GM12878 (cell line): ENCODE results near the gene GLB1L3.

Source experiments
- CHD2 ChIP-seq: IDR thresholded peaks from 2 replicates; pipeline ENCODE4 v1.6.1; 2011; ENCODE audit warnings: low read depth, low read length, improper control_type of control experiment, borderline replicate concordance
- TCF12 ChIP-seq: IDR thresholded peaks from 2 replicates; pipeline ENCODE4 v1.6.1; 2011; ENCODE audit warnings: low read depth, mild to moderate bottlenecking, low read length
- TF ChIP-seq, protein P1 (sequence below): IDR thresholded peaks from 2 replicates; pipeline ENCODE4 v1.6.1; 2012; ENCODE audit warnings: mild to moderate bottlenecking, low read depth, low read length
- TF ChIP-seq, protein P2 (sequence below): IDR thresholded peaks from 2 replicates; pipeline ENCODE4 v1.6.1; 2012; ENCODE audit warnings: low read depth, low read length, improper control_type of control experiment

- TF ChIP-seq, protein P1, sequence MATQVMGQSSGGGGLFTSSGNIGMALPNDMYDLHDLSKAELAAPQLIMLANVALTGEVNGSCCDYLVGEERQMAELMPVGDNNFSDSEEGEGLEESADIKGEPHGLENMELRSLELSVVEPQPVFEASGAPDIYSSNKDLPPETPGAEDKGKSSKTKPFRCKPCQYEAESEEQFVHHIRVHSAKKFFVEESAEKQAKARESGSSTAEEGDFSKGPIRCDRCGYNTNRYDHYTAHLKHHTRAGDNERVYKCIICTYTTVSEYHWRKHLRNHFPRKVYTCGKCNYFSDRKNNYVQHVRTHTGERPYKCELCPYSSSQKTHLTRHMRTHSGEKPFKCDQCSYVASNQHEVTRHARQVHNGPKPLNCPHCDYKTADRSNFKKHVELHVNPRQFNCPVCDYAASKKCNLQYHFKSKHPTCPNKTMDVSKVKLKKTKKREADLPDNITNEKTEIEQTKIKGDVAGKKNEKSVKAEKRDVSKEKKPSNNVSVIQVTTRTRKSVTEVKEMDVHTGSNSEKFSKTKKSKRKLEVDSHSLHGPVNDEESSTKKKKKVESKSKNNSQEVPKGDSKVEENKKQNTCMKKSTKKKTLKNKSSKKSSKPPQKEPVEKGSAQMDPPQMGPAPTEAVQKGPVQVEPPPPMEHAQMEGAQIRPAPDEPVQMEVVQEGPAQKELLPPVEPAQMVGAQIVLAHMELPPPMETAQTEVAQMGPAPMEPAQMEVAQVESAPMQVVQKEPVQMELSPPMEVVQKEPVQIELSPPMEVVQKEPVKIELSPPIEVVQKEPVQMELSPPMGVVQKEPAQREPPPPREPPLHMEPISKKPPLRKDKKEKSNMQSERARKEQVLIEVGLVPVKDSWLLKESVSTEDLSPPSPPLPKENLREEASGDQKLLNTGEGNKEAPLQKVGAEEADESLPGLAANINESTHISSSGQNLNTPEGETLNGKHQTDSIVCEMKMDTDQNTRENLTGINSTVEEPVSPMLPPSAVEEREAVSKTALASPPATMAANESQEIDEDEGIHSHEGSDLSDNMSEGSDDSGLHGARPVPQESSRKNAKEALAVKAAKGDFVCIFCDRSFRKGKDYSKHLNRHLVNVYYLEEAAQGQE = no peak
- TF ChIP-seq, protein P2, sequence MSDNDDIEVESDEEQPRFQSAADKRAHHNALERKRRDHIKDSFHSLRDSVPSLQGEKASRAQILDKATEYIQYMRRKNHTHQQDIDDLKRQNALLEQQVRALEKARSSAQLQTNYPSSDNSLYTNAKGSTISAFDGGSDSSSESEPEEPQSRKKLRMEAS = no peak
- TF ChIP-seq CHD2 = no peak
- no peak for TF ChIP-seq TCF12
These were observed 410 bp downstream of the GLB1L3 start for GRCh38 chr11:134276396-134277182.
